Right renal cortex interstitium (tissue), 3 donors: ENCODE results near the gene BCAP31. TPM values are rescaled to one million over a fixed set of nuclear protein-coding genes. Genes with fewer than 3 reads are reported as not detected.
"Not testable (repeated sequence)": the region's sequence is repeated elsewhere in the genome, so short reads cannot be mapped to it uniquely, and the experiment has no call there.

ENCODE experiments used
- DNase-seq, 3 donors: peaks; one replicate each; pipeline ENCODE4 v3.0.0-alpha.2; 2013; ENCODE audit warnings: low read depth in 3 of 3, low spot score in 2 of 3
- polyA plus RNA-seq, 3 donors: library from polyadenylated mRNA; unstranded; fragments of 120-200 nt; gene quantifications; one replicate each; pipeline ENCODE4 v1.2.1, GENCODE V29; 2013; ENCODE audit not compliant: insufficient read length in 3 of 3

BCAP31 gene
- polyA plus RNA-seq, 3 donors = 191 to 206 (median 202) TPM

DNA sequence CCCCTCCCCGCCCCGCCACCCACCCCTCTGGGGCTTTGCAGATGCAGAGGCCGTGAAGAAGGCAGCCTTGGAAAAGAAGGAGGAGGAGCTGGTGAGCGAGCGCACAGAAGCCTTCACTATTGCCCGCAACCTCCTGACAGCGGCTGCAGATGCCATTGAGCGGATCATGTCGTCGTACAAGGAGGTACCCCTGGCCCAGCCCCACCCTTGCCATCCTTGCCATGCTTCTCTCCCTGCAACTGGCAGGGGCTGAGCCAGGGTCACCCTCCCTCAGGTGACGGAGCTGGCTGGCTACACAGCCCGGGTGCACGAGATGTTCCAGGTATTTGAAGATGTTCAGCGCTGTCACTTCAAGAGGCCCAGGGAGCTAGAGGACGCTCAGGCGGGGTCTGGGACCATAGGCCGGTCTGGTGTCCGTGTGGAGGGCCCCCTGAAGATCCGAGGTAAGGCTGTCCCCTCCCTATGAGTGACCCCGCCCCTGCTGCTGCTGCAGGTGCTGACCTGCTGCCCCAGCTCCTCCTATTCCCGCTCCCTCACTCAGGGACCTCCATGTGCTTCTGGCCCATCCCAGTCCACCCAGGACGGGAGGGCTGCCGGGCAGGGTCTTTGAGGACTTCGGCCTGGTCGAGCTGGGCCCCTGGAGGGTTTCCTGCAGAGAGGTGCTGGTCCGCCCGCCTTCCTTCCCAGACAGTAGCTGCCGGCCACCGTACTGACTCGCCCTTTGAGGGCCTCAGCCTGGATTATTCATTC lies 12.1 kb upstream of the BCAP31 start:
- no peak for DNase-seq

DNA sequence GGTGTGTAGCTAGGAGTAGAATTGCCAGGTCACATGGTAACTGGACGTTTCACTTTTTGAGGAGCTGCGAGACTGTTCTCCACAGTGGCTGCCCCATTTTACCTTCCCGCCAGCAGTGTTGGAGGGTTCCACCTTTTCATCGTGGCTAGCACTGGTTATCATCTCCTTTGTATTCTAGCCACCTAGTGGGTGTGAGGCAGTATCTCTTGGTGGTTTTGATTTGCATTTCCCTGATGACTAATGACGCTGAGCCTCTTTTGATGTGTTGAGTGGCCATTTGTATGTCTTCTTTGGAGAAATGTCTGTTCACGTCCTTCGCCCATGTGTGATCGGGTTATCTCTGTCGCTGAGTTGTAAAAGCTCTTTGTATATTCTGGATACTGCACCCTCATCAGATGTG lies 11.1 kb upstream of the BCAP31 start:
- DNase-seq = no peak

DNA sequence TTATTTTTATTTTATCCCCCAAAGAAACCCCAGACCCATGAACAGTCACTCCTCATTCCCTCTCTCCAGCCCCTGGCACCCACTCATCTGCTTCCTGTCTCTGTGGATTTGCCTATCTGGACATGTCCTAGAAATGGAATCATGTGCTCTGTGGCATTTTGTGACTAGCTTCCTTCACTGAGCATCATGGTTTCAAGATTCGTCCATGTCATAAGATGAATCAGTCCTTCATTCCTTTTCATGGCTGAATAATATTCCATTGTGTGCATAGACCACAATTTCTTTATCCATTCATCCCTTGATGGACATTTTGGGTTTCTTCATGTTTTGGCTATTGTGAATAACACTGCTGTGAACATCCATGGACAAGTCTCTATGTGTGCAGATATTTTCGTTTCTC lies 10.7 kb upstream of the BCAP31 start:
- no peak for DNase-seq

DNA sequence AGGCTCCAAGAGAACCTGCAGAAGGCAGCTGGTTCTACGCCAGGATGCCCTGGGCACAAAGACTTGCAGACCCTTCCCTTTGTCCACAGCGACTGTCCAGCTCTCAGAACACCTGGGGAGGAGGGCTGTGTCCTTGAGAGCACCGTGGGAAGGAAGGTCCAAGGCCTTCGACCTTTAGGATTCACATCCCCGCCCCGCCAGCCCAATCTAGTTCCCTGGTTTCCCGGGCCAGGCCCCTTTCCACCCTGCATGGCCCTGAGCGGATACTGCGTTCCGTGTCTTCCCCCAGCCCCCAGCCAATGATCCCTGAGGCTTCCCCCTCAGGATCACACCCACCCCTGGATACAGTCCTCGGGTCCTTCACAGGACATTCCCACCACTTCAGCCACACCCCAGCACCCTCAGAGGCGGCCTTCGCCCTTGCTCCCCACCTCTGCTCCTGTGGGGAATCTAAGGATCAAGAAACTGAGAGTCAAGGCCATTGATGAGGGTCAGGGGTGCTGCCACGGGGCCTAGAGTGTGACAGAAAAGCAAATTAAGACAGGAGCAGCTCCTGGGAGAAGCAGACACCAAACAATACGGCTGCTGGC lies 9.6 kb upstream of the BCAP31 start:
- no peak for DNase-seq

DNA sequence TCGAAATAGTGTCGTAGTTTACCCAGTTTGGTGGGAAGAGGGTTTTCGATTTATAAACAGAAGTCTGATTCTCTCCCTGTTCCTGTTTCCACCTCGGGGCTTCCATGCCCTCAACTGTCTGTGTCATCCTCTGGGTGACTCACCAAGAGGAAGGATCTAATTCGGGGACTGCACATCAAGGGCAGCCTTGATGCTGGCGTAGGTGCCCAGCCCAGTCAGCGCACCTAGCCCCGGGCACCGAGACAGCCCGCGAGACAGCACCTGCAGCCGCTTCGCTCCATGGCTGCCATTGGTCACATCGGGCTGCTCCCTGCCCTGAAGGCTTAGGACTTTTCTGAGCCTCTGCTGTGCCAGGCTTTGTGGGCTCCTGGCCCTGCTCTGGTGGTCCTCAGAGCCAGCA lies 8.2 kb upstream of the BCAP31 start:
- DNase-seq = no peak

DNA sequence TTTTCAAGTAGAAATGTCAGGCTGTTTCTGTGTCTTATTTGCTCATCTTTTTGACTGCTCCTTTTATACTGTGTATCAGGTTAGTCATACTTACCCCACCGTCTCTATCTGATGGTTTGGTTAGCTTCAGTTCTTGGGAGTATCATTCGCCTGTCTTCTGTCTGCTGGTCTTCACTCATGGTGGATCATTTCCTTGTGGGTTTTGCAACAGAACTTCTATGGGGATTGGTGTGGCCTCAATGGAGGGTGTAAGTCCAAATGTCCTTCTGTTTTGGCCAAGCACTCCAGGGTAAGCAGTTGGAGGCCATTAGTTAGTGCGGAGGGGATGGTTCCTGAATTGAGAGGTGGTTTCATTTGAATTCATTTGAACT lies 7.6 kb upstream of the BCAP31 start:
- DNase-seq = no peak

DNA sequence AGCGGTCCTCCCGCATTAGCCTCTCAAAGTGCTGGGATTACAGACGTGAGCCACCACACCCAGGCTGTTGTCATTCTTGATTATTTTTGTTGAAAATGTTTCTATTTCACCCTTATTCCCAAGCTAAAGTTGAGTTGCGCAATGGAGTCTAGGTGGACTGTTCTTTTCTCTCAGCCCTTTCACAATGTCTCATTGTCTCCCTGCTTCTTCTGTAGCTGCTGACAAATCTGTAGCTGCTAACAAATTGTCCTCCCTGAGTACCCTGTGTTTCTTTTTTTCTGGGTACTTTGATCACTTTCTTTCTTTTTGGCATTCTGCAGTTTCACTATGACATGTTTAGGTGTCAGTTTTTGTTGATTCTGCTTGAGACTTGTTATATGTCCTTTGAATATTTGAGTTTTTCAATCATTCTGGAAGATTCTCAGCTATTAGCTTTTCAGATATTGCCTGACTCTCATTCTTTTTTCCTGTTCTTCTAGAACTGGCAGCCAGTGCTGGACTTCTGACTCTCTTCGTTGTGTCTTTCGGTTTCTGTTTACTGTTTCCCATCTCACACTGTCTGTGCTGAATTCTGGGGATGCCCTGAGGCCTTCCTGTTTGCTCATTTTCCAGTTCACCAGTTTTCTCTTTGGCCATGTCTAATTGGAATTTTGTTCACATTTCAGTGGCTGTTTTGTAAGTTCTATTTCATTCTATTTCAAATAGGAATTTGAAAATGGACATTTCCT lies 7.1 kb upstream of the BCAP31 start:
- DNase-seq = no peak

DNA sequence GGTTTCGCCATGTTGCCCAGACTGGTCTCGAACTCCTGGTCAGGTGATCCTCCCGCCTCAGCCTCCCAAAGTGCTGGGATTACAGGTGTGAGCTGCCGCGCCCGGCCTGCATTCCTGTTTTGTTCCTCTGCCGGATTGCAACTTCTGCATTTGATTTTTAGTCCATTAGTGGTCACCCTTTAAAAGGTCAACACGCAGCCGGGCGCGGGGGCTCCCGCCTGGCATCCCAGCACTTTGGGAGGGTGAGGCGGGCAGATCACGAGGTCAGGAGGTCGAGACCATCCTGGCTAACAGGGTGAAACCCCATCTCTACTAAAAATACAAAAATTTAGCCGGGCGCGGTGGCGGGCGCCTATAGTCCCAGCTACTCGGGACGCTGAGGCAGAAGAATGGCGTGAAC lies 5.9 kb upstream of the BCAP31 start:
- DNase-seq = not testable (repeated sequence)

DNA sequence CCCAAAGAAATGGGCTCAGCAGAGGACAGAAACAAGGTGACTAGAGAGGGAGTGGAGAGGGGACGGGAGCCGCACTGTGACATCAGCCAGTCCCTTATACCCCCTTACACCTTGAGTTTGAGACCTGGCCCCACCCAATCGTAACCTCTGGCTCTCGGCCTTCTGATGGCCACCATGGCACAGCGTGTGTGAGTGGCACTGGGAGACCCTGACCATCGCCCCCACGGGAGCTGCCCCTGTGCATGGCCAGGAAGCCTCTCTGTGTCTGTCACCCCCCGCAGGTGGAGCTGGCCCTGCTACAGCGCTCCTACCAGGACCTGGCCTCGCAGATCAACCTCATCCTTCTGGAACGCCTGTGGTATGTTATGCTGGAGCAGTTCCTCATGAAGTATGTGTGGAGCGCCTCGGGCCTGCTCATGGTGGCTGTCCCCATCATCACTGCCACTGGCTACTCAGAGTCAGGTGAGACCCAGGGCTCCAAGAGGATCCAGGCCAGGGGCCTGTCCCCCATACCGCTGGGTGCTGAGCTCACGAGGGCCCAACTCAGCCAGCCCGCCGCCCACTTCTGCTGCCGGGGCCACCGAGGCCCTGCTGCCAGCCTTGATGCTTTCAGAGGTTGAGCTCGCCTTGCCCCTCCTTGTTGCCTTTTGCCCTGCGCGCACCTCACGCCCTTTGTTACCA lies 4.9 kb upstream of the BCAP31 start:
- no peak for DNase-seq

DNA sequence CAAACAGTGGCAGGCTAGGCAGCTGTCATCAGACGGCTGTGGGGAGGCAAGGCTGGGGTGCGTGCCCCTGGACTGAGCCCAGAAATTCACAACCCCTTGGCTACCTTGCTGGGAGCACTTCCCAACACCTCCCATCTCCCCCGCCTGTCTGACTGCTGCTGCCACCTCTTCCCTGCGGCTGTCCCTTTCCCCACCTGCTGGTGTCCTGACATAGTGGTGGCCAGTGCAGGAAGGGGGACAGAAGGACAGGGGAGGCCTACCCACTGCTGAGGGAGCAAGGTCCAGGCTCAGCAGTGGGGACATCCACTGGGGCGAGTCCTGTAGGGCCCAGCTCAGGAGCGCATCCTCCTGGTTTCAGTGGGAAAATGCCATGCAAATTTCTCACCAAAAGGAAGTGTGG lies 3.9 kb upstream of the BCAP31 start:
- no peak for DNase-seq

DNA sequence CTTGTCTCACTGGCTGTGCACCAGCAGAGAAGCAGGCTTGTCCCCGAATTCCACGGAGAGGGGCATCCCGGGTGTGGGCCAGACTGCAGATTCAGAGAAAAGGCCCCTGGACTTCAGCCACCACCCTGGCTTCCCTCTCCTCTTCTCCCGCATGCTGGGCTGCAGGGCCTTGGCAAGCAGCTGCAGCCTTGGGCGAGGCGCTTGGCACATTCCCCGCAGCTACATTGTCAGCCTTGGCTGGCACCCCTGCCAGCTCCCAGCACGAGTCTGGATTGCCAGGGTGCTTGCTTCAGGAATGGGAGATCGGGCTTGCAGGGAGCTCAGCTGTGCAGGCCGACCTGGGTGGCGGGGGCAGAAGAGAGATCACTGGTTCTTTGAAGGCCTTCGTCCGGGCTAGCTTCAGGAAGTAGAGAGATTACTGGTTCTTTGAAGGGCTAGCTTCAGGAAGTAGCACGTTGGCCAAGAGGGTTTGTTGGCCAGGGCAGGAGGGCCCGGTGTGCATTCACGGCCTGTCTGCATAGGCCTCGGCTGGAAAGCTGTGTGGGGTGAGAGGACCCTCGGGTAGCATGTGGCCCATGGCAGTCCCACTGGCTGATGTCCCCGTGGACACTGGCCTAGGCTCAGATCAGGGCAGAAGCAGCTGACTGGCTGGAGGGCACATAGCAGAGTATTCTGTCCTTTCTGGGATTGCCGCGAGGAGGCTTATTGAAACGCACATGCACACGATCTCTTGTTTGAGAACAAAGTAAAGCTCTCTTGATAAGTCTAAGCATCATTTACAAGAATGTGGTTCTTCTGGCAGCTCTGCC lies 3.1 kb upstream of the BCAP31 start:
- no peak for DNase-seq

DNA sequence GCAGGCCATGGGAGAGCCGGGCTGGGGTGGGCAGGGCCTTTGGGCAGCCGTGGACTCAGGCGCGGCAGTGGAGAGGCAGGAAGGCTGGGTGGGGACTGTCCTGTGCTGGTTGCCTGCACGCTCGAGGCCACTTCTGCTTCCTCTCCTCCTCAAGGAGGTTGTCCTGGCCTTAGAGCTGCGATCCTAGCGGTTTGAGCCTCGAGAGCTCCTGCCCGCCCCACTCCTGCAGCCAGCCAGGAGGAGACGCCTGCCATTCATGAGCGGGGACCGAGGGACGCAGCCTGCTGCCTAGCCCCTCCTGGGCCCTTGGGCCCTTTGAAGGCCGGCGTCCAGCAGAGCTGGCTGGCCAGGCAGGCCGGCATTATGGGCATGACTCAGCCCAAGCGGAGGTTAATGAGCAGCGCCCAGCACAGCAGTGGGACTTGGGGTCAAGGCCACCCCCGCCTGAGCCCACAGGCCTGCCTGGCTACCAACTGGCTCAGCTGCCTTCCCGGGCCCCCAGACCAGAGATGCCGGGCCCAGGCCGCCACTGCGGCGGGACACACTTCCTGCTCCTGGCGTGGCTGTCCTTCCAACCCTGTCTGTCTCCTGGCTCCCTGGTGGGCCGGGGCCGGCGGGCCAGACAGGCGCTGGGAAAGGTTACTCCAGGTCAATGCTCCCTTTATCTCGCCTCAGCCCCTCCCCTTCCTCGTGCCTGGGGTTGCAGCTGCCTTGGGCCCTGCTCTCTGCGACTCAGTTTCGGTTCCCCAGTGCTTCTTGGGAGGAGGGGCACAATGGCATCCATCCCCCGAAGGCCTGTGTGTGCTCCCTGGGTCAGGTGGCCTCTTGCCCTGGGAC lies 2.3 kb upstream of the BCAP31 start:
- DNase-seq = no peak

DNA sequence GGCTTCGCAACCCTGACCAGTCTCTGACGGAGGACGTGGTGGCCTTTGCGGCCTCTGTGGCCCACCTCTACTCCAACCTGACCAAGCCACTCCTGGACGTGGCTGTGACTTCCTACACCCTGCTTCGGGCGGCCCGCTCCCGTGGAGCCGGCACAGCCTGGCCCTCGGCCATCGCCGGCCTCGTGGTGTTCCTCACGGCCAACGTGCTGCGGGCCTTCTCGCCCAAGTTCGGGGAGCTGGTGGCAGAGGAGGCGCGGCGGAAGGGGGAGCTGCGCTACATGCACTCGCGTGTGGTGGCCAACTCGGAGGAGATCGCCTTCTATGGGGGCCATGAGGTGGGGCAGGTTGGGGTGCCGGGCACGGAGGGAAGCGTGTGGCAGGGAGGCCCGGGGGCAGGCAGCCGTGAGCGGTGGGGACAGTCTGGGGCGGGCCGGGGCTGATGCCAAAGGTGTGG lies 1.7 kb upstream of the BCAP31 start:
- DNase-seq = no peak

DNA sequence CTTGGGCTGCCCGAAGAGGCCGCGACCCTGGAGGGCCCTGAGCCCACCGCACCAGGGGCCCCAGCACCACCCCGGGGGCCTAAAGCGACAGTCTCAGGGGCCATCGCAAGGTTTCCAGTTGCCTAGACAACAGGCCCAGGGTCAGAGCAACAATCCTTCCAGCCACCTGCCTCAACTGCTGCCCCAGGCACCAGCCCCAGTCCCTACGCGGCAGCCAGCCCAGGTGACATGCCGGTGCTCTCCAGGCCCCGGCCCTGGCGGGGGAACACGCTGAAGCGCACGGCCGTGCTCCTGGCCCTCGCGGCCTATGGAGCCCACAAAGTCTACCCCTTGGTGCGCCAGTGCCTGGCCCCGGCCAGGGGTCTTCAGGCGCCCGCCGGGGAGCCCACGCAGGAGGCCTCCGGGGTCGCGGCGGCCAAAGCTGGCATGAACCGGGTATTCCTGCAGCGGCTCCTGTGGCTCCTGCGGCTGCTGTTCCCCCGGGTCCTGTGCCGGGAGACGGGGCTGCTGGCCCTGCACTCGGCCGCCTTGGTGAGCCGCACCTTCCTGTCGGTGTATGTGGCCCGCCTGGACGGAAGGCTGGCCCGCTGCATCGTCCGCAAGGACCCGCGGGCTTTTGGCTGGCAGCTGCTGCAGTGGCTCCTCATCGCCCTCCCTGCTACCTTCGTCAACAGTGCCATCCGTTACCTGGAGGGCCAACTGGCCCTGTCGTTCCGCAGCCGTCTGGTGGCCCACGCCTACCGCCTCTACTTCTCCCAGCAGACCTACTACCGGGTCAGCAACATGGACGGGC lies 1.0 kb upstream of the BCAP31 start:
- DNase-seq = no peak

DNA sequence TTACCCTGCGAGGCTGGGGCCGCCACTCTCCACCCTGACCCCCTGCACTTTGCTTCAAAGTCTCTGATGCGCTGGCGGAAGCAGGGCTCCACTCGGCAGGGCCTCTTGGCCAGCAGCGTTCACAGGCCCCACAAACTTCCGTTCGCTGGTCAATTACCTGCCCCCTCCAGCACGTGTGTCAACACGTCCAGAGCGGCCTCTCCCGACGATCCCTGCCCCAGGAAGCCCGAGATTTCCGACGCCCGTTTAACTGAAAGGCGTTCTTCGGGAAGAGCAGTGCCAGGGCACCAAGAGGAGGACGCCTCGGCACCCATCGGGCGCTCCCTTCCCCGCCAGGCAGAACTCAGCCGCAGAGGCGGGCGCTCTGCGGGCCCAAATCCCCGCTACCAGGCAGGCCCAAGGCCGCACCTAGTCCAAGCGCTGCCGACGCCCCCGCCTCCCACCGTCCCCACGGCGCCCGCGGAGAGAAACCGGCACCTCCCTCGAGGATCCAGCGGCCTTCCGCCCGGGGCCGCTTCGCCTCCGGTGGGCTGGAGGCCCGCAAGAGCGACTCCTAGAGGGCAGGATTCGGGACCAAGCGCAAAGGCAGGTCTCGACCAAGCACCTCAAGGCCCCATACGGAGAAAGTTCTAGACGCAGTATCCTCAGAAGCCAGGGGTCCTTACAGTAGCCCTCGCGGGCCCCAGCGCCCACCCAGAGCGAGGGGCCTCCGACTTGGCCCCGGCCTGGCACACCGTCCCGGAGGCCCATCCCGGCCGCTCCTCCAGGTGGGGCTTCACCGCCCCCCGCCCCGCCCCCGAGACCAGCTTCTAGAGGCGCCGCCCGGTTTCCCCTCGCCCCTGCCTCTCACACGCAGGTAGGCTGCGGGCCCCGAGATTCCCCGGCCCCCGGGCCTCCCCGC lies 586 bp downstream of the BCAP31 start:
- no peak for DNase-seq

DNA sequence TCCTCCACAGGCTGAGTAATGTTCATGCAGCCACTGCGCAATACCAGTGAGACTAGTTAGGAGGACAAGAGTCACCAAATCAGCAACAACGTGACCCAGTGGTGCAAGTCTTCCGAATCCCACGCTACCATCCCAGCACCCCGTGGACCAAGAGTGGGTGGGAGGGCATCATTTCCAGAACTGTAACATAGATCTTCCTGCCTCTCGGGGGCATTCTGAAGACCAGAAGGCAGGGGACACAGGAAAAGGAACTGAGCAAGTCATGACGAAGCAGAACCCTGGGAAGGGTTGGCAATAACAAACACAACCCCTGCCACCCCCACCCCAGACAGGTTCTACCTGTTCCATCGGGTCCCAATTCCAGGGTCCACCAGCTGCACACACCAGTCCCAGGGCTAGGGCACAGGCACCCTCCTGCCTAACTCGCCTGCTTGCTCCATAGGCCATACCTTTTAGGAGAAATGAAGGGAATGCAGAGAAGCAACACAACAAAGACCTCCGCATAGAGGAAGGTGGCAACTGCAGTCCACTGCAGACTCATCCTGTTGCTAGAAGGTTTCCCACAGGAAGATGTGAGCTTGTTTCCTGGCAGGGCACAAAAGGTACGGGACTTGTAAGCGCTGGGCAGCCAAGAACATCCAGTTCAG lies 1.4 kb downstream of the BCAP31 start:
- DNase-seq = no peak

DNA sequence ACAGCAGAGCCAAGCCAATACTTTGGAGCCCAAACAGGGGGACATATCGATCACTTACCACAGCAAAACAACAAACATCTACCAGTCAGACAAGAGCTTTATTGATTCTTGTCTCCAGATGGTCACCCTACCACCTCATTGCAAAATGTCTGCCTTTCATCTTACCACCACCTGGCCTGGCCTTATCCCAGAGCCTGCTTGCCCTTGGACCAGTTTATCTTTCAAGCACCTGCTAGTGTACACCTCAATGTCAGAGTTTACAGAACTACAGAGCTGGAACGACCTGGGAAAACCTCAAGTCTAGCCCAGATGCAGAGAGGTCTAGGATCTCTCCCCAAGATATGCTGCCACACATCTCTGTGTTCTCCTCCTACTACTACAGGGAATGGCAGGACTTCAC lies 4.5 kb downstream of the BCAP31 start:
- no peak for DNase-seq
